ENCODE data around the gene AFG1L. TPM values are rescaled to one million over a fixed set of nuclear protein-coding genes. Genes with fewer than 3 reads are reported as not detected.
"Not testable (repeated sequence)": the region's sequence is repeated elsewhere in the genome, so short reads cannot be mapped to it uniquely, and the experiment has no call there.

AFG1L gene
- total RNA-seq, 1 donor from 2014 or later, result 9.4 TPM

DNA sequence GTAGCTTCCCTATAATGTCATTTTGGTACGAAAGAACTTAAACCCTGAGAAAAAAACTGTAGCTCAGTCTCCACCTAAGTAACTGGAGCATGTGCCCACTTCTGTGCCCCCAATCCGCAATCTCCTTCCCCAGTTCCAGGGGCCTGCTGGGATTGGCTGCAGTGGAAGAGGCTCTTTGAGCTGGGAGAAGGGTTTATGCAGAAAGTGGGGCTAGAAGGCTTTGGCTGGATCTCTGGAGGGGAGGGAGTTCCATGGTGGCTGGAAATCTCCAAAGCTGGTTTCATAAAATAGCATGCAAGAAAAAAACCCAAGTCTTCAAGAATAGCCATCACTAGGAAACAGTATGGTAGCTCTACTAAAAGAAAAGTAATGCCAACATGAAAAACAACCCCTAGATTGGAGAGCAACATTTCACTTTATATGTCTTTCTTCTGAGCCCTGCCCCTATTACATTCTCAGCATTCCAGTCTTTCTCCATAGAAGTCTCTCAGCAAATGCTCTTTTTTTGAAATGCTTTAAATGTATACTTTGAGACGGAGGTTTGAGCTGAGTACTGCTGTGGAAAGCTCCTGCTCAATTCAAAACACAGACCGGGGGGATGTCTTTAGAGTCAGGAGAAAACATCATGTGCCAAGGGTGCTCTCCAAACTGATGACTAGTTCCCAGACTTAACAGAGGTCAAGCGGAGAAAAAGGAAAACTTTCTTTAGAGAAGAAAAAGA lies 229.8 kb downstream of the AFG1L start:
- TF ChIP-seq, protein P1, sequence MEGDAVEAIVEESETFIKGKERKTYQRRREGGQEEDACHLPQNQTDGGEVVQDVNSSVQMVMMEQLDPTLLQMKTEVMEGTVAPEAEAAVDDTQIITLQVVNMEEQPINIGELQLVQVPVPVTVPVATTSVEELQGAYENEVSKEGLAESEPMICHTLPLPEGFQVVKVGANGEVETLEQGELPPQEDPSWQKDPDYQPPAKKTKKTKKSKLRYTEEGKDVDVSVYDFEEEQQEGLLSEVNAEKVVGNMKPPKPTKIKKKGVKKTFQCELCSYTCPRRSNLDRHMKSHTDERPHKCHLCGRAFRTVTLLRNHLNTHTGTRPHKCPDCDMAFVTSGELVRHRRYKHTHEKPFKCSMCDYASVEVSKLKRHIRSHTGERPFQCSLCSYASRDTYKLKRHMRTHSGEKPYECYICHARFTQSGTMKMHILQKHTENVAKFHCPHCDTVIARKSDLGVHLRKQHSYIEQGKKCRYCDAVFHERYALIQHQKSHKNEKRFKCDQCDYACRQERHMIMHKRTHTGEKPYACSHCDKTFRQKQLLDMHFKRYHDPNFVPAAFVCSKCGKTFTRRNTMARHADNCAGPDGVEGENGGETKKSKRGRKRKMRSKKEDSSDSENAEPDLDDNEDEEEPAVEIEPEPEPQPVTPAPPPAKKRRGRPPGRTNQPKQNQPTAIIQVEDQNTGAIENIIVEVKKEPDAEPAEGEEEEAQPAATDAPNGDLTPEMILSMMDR (IDR thresholded peaks at IDR 0.05; ENCODE audit: partially characterized antibody, unreplicated experiment), result no peak
- H3K27ac Mint-ChIP-seq (ENCODE audit: unreplicated experiment), result no peak overlapping the region
- H3K27me3 Mint-ChIP-seq (ENCODE audit: unreplicated experiment), result no peaks in the 10 kb centered on the region
- H3K9me3 Mint-ChIP-seq (ENCODE audit: unreplicated experiment), result peaks cover 2% of the 10 kb centered on the region
- H3K4me1 Mint-ChIP-seq (ENCODE audit: low read depth, unreplicated experiment), result peaks cover 2% of the 10 kb centered on the region
- no peak overlapping the region for H3K4me3 Mint-ChIP-seq (ENCODE audit: unreplicated experiment)
- H3K36me3 Mint-ChIP-seq (ENCODE audit: unreplicated experiment), result no peaks in the 10 kb centered on the region
- DNase-seq, result no peak

DNA sequence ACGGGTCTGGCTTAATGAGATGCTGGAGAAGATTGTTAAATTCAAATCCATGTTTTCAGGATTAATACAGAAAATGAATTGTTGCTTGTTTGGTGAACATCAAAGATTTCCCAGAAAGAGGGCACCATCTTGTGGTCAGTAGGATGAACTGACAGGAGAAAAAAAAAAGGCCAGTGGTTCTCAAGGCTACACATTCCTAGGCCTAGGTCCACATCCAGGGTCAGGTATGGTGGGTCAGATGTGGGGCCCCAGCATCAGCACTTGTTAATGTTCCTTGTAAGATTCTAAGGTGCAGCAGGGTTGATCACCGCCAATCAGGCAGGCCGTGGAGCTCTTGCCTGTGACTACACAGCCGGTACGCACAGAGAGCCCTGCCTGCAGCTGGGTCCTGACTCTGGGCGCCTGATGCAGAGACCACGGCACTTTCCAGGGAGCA lies 231.9 kb downstream of the AFG1L start:
- Mint-ChIP-seq H3K4me3 (ENCODE audit: unreplicated experiment) (no peak overlapping the region), H3K9me3 (ENCODE audit: unreplicated experiment) (peaks cover 2% of the 10 kb centered on the region), H3K27me3 (ENCODE audit: unreplicated experiment) (no peaks in the 10 kb centered on the region), H3K36me3 (ENCODE audit: unreplicated experiment) (no peaks in the 10 kb centered on the region), H3K4me1 (ENCODE audit: low read depth, unreplicated experiment) (no peaks in the 10 kb centered on the region), H3K27ac (ENCODE audit: unreplicated experiment) (no peak overlapping the region)
- TF ChIP-seq, protein P1 (IDR thresholded peaks at IDR 0.05; ENCODE audit: partially characterized antibody, unreplicated experiment), result peak; percentile 87
- peak; percentile 23 for DNase-seq

DNA sequence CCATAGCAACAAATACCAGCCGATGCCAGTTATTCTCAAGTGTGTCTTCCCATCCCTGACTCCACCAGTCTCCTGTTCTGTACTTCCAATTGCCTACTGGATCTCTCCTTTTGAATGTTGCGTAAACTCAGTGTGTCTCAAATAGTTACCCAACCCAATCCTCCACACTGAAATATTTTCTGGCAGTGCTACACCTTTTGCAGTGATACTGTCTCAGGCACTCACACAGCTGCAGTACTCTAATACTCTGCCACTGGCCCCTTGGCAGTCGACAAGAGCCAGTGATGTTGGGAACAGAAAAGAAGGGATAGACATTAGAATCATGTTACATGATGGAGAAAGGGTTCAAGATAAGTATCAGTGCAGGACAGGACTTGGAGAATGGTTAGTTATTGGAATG lies 234.0 kb downstream of the AFG1L start:
- Mint-ChIP-seq H3K27ac (ENCODE audit: unreplicated experiment) (no peak overlapping the region), H3K27me3 (ENCODE audit: unreplicated experiment) (peaks cover 3% of the 10 kb centered on the region), H3K9me3 (ENCODE audit: unreplicated experiment) (peaks cover 2% of the 10 kb centered on the region), H3K36me3 (ENCODE audit: unreplicated experiment) (no peaks in the 10 kb centered on the region), H3K4me3 (ENCODE audit: unreplicated experiment) (no peak overlapping the region), H3K4me1 (ENCODE audit: low read depth, unreplicated experiment) (no peaks in the 10 kb centered on the region)
- no peak for DNase-seq
- TF ChIP-seq, protein P1 (IDR thresholded peaks at IDR 0.05; ENCODE audit: partially characterized antibody, unreplicated experiment), result no peak

DNA sequence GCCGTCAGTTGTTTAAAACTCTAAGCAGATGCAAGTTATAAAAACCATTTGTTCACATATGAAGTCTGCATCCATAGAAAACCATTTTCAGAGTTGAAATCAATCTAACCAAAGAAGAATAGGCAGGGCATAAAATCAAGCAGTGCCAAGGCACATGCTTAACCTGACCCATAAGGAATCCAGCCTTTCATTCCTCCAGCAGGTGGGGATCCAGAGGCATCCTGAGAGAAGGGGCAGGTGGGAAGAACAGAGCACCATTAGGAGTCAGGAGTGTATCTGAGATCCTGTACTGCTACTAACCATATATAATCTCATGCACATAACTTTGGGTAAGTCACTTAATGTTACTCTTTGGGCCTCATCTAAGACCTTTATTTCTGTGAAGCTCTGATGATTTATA lies 236.5 kb downstream of the AFG1L start:
- Mint-ChIP-seq H3K4me1 (ENCODE audit: low read depth, unreplicated experiment) (peaks cover 3% of the 10 kb centered on the region), H3K9me3 (ENCODE audit: unreplicated experiment) (peaks cover 4% of the 10 kb centered on the region), H3K36me3 (ENCODE audit: unreplicated experiment) (no peaks in the 10 kb centered on the region), H3K4me3 (ENCODE audit: unreplicated experiment) (no peak overlapping the region), H3K27ac (ENCODE audit: unreplicated experiment) (no peak overlapping the region), H3K27me3 (ENCODE audit: unreplicated experiment) (peaks cover 3% of the 10 kb centered on the region)
- no peak for DNase-seq
- TF ChIP-seq, protein P1 (IDR thresholded peaks at IDR 0.05; ENCODE audit: partially characterized antibody, unreplicated experiment), result no peak

DNA sequence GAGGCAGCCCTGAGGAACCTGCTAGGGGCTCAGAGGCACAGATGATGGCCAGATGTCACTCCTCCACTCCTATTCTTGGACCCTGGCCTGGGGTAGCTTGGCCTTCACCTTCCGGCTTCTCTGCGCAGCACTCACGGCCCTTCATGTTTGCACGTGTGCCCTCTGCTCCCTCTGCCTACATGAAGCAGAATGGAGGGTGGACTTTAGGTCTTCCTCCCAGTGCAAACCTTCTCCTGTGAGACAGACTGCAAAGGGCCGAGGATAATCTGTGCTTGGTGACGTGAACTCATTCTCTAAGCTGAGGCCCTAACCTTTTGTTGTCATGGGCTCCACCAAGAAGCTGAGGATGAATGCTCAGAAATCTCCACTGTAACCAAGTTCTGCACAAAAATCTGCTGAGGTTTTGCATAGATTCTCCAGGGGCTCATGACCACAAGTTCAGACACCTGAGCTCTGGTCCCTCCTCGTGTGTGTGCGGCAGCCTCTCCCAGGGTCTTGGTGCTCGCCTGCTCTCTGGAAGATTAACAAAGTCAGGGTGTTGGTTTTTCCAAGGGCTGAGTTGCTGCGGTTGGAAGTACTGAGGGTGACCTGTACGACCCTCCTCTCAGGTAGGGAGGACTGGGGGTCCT lies 240.4 kb downstream of the AFG1L start:
- H3K36me3 Mint-ChIP-seq (ENCODE audit: unreplicated experiment), result peaks cover 6% of the 10 kb centered on the region
- TF ChIP-seq, protein P1 (IDR thresholded peaks at IDR 0.05; ENCODE audit: partially characterized antibody, unreplicated experiment), result no peak
- H3K27ac Mint-ChIP-seq (ENCODE audit: unreplicated experiment), result no peak overlapping the region
- H3K4me3 Mint-ChIP-seq (ENCODE audit: unreplicated experiment), result no peak overlapping the region
- H3K9me3 Mint-ChIP-seq (ENCODE audit: unreplicated experiment), result peaks cover 4% of the 10 kb centered on the region
- no peak for DNase-seq
- peaks cover 3% of the 10 kb centered on the region for H3K27me3 Mint-ChIP-seq (ENCODE audit: unreplicated experiment)
- peaks cover 3% of the 10 kb centered on the region for H3K4me1 Mint-ChIP-seq (ENCODE audit: low read depth, unreplicated experiment)

DNA sequence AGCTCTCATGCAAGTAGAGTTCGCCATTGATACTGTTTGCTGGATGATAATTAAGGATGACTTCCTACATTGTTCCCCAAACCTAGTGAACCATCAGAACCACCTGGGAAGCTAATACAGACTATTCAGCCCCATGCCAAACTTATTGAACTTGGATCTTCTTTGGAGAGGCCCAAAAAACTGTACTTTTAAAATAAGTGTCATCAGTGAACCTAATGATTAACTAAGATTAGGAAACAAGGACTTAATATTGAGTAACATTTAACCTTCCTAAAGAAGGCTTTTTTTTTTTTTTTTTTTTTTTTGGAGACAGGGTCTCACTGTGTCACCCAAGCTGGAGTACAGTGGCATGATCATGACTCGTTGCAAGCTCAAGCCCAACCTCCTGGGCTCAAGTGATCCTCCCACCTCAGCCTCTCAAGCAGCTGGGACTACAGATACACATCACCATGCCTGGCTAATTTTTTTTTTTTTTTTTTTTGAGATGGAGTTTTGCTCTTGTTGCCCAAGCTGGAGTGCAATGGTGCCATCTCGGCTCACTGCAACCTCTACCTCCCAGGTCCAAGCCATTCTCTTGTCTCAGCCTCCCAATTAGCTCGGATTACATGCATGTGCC lies 241.2 kb downstream of the AFG1L start:
- not testable (repeated sequence) for H3K27ac Mint-ChIP-seq (ENCODE audit: unreplicated experiment); H3K9me3 Mint-ChIP-seq (ENCODE audit: unreplicated experiment); H3K4me1 Mint-ChIP-seq (ENCODE audit: low read depth, unreplicated experiment); H3K4me3 Mint-ChIP-seq (ENCODE audit: unreplicated experiment); H3K27me3 Mint-ChIP-seq (ENCODE audit: unreplicated experiment); H3K36me3 Mint-ChIP-seq (ENCODE audit: unreplicated experiment); DNase-seq

Measured in glutamatergic neuron (in vitro differentiated cells).